Spleen (tissue), 11 donors: ENCODE results near the gene CHERP. TPM values are rescaled to one million over a fixed set of nuclear protein-coding genes. Genes with fewer than 3 reads are reported as not detected.
A peak's percentile ranks its signal among the peaks of the same experiment; 100 is the strongest.

Experiments
- DNase-seq: peaks from one replicate; pipeline ENCODE4 v3.0.0-alpha.2; 2020
- H3K27ac ChIP-seq, 8 donors: fragments of 200-600 bp; sonication (generic) in 7 of 8; 1 replicate in 4 of 8; 2 replicates in 4 of 8; pipeline versions ENCODE4 v1.5.0 to v1.8.0; 2016 to 2021; ENCODE audit warnings: inconsistent platforms in 4 of 8, mild to moderate bottlenecking in 4 of 8, moderate library complexity in 1 of 8
- H3K27me3 ChIP-seq, 7 donors: fragments of 200-600 bp; sonication (generic) in 6 of 7; replicated peaks in 1 of 7; 1 replicate in 4 of 7; 2 replicates in 3 of 7; pipeline versions ENCODE4 v1.5.0 to v1.8.0; 2016 to 2021; ENCODE audit warnings: inconsistent platforms in 3 of 7, mild to moderate bottlenecking in 1 of 7
- H3K36me3 ChIP-seq, 6 donors: fragments of 200-600 bp; sonication (generic) in 5 of 6; 1 replicate in 4 of 6; 2 replicates in 2 of 6; pipeline versions ENCODE4 v1.5.0 to v1.8.0; 2016 to 2021; ENCODE audit warnings: inconsistent platforms in 2 of 6
- H3K4me1 ChIP-seq, 6 donors: fragments of 200-600 bp; sonication (generic) in 5 of 6; 1 replicate in 3 of 6; 2 replicates in 3 of 6; pipeline versions ENCODE4 v1.5.0 to v1.8.0; 2016 to 2021; ENCODE audit warnings: inconsistent platforms in 3 of 6
- H3K4me3 ChIP-seq, 8 donors: fragments of 200-600 bp; sonication (generic) in 7 of 8; 1 replicate in 4 of 8; 2 replicates in 4 of 8; pipeline versions ENCODE4 v1.5.0 to v1.8.0; 2016 to 2021; ENCODE audit warnings: inconsistent platforms in 4 of 8, mild to moderate bottlenecking in 4 of 8, moderate library complexity in 2 of 8
- H3K9me3 ChIP-seq, 8 donors: fragments of 200-600 bp; sonication (generic) in 7 of 8; 1 replicate in 4 of 8; 2 replicates in 4 of 8; pipeline versions ENCODE4 v1.5.0 to v1.8.0; 2016 to 2021; ENCODE audit warnings: inconsistent platforms in 4 of 8
- POLR2A ChIP-seq, 3 donors: fragments of 450-650 bp; IDR thresholded peaks; one replicate each; pipeline ENCODE4 v1.5.1; 2017; ENCODE audit warnings: antibody characterized with exemption in 3 of 3, mild to moderate bottlenecking in 1 of 3
- POLR2AphosphoS5 ChIP-seq, 3 donors: sonication (generic); formaldehyde crosslinking; IDR thresholded peaks; one replicate each; pipeline ENCODE4 v1.5.1; 2017; ENCODE audit warnings: antibody characterized with exemption in 3 of 3
- WGBS, 5 donors: extraction: QIAGEN DNeasy Blood & Tissue Kit in 3 of 5; methylation state at CpG; one replicate each; pipeline versions ENCODE4 v1.1.5 to v1.1.7; 2013 to 2018; 5-methylcytosine and 5-hydroxymethylcytosine counted together
- intact Hi-C: fragments of 100-400 bp; cut with DNase I; formaldehyde crosslinking; loops from one replicate; pipeline ENCODE4 v1.15.0; 2023; ENCODE audit warnings: low total_unique reads
- polyA plus RNA-seq, 3 donors: library from polyadenylated mRNA; stranded (reverse); fragments of 200-250 nt; gene quantifications; one replicate each; pipeline ENCODE4 v1.2.1, GENCODE V29; 2013
- total RNA-seq, 7 donors: library from RNA; depleted of rRNA in 3 of 7; stranded (reverse); fragments of >200 nt in 3 of 7; fragmentation: NEBNext Ultra II Directional in 4 of 7; extraction: Animal tissue kit (Norgen Biotek cat#: 25700) in 4 of 7; gene quantifications; one replicate each; pipeline versions ENCODE4 v1.1.0 to v1.2.1, GENCODE V29; 2016 to 2021
- TF ChIP-seq, protein P1 (sequence below), 11 experiments: fragments of 200-600 bp in 7 of 11; fragments of 450-650 bp in 4 of 11; sonication (generic) in 4 of 11; IDR thresholded peaks in 8 of 11; conservative IDR thresholded peaks in 3 of 11; 1 replicate in 7 of 11; 2 replicates in 4 of 11; pipeline versions ENCODE4 v1.4.0 to v1.8.0; 2016 to 2021; ENCODE audit warnings: antibody characterized with exemption in 11 of 11, inconsistent platforms in 4 of 11, mild to moderate bottlenecking in 1 of 11
- donor health status: healthy with polysubstance abuse.
- donor health status: DM: no; HTN: no; CAD: no; lungs with moderate emphysema.
- donor health status: DM: no; HTN: no; CAD: no.
- donor health status: Bipolar disorder and iron deficiency.
- donor health status: healthy.
- donor health status: DM: no; HTN: no; CAD: no.
- donor health status: DM: yes; HTN: yes; CAD: no.

The CHERP gene
- total and polyA plus RNA-seq, 10 donors: 14.3 to 55.6 (median 27.4) TPM

DNA sequence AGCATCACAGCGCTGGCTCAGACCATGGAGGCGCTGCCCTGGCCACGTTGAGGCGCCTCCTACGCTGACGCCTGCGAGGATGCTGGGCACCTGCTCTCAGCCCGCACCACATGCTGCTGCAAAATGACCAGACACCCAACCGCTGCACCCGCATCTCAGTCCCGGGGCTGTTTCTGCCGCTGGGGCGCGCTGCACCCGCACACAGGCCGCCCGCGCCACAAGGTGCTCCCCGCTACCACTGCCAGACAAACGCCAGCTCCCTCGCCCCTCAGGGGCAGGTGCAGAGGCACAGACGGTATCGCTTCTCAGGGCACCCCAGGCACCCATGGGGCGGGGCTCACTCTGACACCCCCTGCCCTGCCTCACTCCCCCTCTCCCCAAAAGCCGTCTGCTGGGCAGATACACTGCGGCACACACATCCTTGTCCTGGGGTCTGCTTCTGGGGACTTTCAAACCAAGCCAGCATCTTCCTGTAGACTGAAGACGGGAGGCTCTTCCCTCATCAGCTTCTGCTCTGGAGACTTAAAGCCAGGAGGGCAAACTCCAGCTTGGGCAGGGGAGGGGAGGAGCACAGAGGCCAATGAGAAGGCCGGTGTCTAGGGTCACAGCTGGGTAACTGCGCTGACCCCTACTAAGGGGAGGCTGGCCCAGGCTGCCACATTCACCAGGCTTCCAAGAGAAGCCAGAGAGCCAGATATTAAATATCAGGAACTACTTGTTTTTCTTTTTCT, 16.3 kb downstream of the CHERP start:
- no peak overlapping the region for H3K4me3 ChIP-seq
- WGBS, 5 donors: 95 to 98% (median 97%) methylated on average over 21 to 29 of the region's 29 CpGs
- intact Hi-C loops: no loop called here
- H3K36me3 ChIP-seq: peaks cover 20 to 100% (median 100%) of the 10 kb centered on the region in 6 donors
- no peak overlapping the region for H3K27ac ChIP-seq
- DNase-seq: no peak
- H3K9me3 ChIP-seq: no peaks in the 10 kb centered on the region
- H3K27me3 ChIP-seq: no peaks in the 10 kb centered on the region
- H3K4me1 ChIP-seq: no peaks in the 10 kb centered on the region
- TF ChIP-seq POLR2AphosphoS5 (IDR thresholded peaks at IDR 0.05): peak in 1 of 3 donors; percentile 53
- TF ChIP-seq, protein P1, sequence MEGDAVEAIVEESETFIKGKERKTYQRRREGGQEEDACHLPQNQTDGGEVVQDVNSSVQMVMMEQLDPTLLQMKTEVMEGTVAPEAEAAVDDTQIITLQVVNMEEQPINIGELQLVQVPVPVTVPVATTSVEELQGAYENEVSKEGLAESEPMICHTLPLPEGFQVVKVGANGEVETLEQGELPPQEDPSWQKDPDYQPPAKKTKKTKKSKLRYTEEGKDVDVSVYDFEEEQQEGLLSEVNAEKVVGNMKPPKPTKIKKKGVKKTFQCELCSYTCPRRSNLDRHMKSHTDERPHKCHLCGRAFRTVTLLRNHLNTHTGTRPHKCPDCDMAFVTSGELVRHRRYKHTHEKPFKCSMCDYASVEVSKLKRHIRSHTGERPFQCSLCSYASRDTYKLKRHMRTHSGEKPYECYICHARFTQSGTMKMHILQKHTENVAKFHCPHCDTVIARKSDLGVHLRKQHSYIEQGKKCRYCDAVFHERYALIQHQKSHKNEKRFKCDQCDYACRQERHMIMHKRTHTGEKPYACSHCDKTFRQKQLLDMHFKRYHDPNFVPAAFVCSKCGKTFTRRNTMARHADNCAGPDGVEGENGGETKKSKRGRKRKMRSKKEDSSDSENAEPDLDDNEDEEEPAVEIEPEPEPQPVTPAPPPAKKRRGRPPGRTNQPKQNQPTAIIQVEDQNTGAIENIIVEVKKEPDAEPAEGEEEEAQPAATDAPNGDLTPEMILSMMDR (IDR thresholded peaks at IDR 0.05 in 8 of 11, conservative IDR thresholded peaks at IDR 0.05 in 3 of 11): no peak

DNA sequence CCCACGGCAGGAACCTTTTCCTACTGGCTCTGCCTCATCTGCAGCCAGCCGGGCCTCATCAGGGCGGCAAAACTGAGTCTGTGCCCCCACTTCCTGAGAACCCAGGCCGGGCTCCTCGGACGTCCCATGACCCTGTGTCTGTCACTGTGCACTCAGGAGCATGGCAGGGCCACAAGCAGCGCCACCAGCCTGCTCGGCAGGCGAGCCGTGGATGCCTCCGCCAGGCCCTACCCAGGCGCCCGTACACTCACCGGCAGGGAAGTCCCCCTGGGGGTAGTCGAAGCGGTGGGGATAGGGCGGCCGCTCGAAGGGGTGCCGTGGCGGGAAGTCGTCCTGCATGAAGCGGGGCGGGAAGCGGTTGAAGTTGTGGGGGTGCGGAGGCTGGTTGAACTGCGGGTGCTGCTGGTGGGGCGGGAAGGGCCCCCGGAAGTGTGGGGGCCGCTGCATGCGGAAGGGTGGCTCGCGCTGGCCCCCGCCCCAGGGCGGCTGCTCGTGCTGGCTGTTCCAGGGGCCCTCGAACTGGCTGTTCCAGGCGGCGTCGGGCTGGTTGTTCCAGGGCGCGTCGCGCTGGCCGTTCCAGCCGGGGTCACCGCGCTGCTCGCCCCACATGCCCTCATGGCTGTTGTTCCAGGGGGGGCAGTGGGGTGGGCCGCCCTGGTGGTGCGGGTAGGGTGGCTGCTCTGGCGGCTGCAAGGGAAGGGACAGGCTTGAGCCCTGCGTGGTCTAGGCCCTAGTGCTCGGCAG, 17.1 kb downstream of the CHERP start:
- no peaks in the 10 kb centered on the region for H3K4me1 ChIP-seq
- TF ChIP-seq, protein P1 (IDR thresholded peaks at IDR 0.05 in 8 of 11, conservative IDR thresholded peaks at IDR 0.05 in 3 of 11): no peak
- TF ChIP-seq POLR2AphosphoS5 (IDR thresholded peaks at IDR 0.05): peak in 1 of 3 donors; percentile 70
- TF ChIP-seq POLR2A (IDR thresholded peaks at IDR 0.05): no peak
- no peak overlapping the region for H3K4me3 ChIP-seq
- no peak overlapping the region for H3K27ac ChIP-seq
- peaks cover 18 to 100% (median 100%) of the 10 kb centered on the region in 6 donors for H3K36me3 ChIP-seq
- WGBS, 5 donors: 94 to 97% (median 96%) methylated on average over 32 to 54 of the region's 54 CpGs
- no peak for DNase-seq
- no peaks in the 10 kb centered on the region for H3K27me3 ChIP-seq
- intact Hi-C loops: no loop called here
- no peaks in the 10 kb centered on the region for H3K9me3 ChIP-seq

DNA sequence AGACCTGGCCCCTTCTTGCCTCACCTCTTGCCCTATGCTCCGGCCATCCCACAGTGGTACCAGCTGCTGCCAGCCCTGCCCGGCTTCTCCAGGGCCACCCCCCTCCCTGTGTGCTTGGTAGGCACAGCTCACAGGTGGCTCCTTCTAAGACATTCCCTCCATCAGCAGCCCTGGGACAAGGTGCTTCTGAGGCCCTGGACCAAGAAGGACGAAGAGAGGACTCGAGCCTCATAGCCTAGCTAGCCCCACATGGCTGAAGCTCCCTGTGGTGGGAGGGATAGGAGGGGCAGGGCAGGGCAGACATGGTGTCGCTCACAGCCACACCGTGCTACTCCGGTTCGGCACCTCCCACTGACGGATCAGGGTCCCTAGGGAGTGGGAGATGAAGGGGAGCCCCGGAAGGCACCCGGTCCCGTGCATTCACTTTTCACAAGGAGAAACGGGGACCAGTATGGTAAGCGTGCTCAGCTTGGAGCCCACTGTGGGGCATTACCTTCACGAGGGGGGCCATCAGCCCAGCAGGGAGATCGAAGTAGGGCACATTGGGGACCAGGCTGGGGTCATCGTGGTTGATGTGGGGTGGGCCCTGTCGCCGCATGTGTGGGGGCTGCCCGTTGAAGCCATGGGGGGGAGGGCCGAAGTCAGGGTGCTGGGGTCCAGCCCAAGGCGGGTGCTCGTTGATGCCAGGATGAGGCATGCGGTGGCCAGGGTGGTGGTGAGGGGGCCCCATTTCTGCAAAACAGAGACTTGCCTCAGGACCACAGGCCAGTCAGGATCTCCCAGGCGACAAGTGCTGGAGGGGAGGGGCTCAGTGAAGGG, 19.5 kb downstream of the CHERP start:
- WGBS, 5 donors: 95 to 97% (median 95%) methylated on average over 24 to 25 of the region's 25 CpGs
- no peak for DNase-seq
- TF ChIP-seq POLR2AphosphoS5 (IDR thresholded peaks at IDR 0.05): peak in 1 of 3 donors; percentile 19
- TF ChIP-seq, protein P1 (IDR thresholded peaks at IDR 0.05 in 8 of 11, conservative IDR thresholded peaks at IDR 0.05 in 3 of 11): no peak
- no peak for TF ChIP-seq POLR2A (IDR thresholded peaks at IDR 0.05)

More for the DNA sequence above, 19.5 kb downstream of the CHERP start:
- H3K27me3 ChIP-seq: no peaks in the 10 kb centered on the region
- no peak overlapping the region for H3K27ac ChIP-seq
- H3K9me3 ChIP-seq: no peaks in the 10 kb centered on the region
- no peak overlapping the region for H3K4me3 ChIP-seq
- H3K36me3 ChIP-seq: peaks cover 14 to 100% (median 100%) of the 10 kb centered on the region in 6 donors
- intact Hi-C loops: no loop called here
- H3K4me1 ChIP-seq: peaks cover 0 to 15% (median 3%) of the 10 kb centered on the region in 6 donors
